Rectal smooth muscle tissue (tissue), 1 donor: ENCODE measurements around the gene CPXM1.

ENCODE experiments used
- H3K27ac ChIP-seq: one replicate; pipeline ENCODE4 v1.7.0; 2013; ENCODE audit warnings: low read depth, low read length, inconsistent platforms
- H3K27me3 ChIP-seq: one replicate; pipeline ENCODE4 v1.7.0; 2013; ENCODE audit warnings: low read length; ENCODE audit not compliant: control insufficient read depth, insufficient read depth
- H3K36me3 ChIP-seq: one replicate; pipeline ENCODE4 v1.7.0; 2013; ENCODE audit warnings: low read length; ENCODE audit not compliant: control insufficient read depth, insufficient read depth
- H3K4me1 ChIP-seq: one replicate; pipeline ENCODE4 v1.7.0; 2013; ENCODE audit warnings: low read length; ENCODE audit not compliant: control insufficient read depth, insufficient read depth
- H3K4me3 ChIP-seq: one replicate; pipeline ENCODE4 v1.7.0; 2013; ENCODE audit warnings: low read length
- H3K9ac ChIP-seq: one replicate; pipeline ENCODE4 v1.7.0; 2013; ENCODE audit warnings: low read length

CPXM1 gene

GRCh38 chr20:2754424-2754823 is 46.0 kb downstream of the CPXM1 start:
- H3K27ac ChIP-seq: no peak overlapping the region

DNA sequence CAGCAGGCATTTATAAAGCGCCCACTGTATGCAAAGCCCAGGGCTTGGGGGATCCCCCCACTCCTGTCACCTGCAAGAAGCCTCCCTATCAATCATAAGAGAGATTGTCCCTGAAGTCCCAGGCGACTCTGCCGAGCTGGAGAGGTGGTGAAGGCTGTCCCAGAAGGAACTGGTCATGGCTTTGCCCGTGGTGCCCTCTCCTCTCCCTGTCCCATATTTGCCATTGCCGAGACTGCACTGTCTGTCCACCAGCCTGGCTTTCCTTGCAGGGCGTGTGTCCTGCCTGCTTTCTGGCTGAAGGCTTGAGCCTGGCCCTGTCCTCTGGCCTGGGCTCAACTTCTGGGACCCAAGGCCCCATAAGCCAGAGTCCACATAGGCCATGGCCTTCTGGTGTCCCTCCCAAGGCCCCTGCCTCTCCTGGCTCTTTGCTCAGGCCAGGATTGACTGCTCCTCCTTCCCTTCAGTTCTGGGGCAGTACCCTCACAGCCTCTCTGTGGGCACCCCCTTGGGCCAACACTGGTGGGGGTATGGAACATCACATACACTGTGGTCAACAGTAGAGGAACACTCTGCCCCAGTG is 46.9 kb downstream of the CPXM1 start:
- no peak overlapping the region for H3K9ac ChIP-seq

More at GRCh38 chr20:2754424-2754823, 46.0 kb downstream of the CPXM1 start:
- Histone ChIP-seq H3K4me3 (no peak overlapping the region), H3K36me3 (no peaks in the 10 kb centered on the region), H3K4me1 (peaks cover 4% of the 10 kb centered on the region), H3K27me3 (peaks cover 11% of the 10 kb centered on the region), H3K9ac (no peak overlapping the region)

DNA sequence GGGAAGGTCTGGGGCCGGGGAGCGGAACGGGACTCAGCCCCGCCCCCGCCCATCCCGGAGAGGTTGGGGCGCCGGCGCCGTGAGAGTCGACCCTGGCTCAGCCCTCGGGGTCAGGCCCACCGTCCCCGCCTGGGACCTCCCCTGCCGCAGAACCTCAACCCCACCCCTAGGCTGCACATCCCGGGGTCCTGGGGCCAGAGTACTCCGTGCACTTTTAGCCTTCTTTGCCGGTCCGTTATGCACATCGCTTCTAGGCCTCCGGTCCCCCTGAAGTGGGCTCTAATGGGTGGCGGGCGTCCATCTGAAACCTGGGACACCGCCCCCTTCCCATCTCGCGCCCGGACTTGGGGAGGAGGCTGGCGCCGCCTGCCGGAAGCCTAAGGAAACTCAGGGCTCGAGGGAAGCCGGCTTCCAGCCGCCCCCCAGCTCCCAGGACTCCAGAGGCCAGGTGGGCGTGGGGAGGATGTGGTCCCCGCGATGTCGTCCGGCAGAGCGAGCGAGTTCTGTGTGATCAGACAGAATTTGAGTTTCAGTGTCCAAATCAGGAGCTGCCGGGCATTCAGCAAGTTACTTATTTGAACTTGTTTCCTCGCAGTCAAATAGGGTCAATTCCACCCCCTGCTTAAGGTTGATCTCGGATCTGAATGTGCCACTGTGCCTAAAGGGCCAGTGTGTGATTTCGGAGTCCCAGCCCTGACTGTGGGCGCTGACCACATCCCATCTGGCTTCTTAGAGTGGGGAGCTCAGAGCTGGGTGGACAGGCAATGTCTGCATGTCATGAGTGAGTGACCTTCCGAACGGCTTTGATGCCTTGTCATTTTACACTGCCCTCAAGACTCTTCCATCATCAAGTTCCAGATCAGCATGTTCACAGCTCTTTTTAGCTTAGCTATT is 47.6 kb downstream of the CPXM1 start:
- H3K27me3 ChIP-seq: peaks cover 18% of the 10 kb centered on the region
- H3K9ac ChIP-seq: no peak overlapping the region
- H3K27ac ChIP-seq: no peak overlapping the region
- H3K4me3 ChIP-seq: peak overlapping the region; percentile 58
- H3K36me3 ChIP-seq: no peaks in the 10 kb centered on the region
- H3K4me1 ChIP-seq: peaks cover 4% of the 10 kb centered on the region

More for the DNA sequence above, 46.9 kb downstream of the CPXM1 start:
- H3K27ac ChIP-seq: no peak overlapping the region
- H3K4me3 ChIP-seq: no peak overlapping the region
- no peaks in the 10 kb centered on the region for H3K36me3 ChIP-seq
- H3K27me3 ChIP-seq: peaks cover 14% of the 10 kb centered on the region
- H3K4me1 ChIP-seq: peaks cover 4% of the 10 kb centered on the region

DNA sequence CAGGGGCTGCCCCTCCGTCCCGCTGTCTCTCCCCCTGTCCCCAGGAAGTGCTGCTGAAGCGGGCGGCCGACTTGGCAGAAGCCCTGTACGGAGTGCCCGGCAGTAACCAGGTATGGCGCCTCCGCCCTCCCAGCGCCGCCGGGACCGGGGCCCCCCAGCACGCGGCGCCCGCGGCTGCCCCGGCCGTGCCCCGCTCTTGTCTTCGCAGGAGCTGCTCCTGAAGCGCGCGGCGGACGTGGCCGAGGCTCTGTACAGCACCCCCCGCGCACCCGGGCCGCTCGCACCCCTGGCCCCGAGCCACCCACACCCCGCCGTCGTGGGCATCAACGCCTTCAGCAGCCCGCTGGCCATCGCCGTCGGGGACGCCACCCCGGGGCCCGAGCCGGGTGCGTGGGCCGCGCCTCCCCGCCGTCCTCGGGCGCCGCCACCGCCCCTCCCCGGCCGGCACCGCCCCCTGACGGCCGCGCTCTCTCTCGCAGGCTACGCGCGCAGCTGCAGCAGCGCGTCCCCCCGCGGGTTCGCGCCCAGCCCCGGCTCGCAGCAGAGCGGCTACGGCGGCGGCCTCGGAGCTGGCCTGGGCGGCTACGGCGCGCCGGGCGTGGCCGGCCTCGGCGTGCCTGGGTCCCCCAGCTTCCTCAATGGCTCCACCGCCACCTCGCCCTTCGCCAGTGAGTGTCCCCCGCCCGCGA is 48.4 kb downstream of the CPXM1 start:
- no peaks in the 10 kb centered on the region for H3K36me3 ChIP-seq
- no peak overlapping the region for H3K9ac ChIP-seq
- H3K27ac ChIP-seq: no peak overlapping the region
- H3K27me3 ChIP-seq: peaks cover 18% of the 10 kb centered on the region
- H3K4me1 ChIP-seq: peaks cover 4% of the 10 kb centered on the region
- H3K4me3 ChIP-seq: peak overlapping the region; percentile 58

GRCh38 chr20:2751347-2751877 is 49.0 kb downstream of the CPXM1 start:
- H3K27me3 ChIP-seq: peaks cover 18% of the 10 kb centered on the region
- peak overlapping the region; percentile 58 for H3K4me3 ChIP-seq
- H3K36me3 ChIP-seq: no peaks in the 10 kb centered on the region
- no peak overlapping the region for H3K27ac ChIP-seq
- H3K4me1 ChIP-seq: peaks cover 4% of the 10 kb centered on the region
- H3K9ac ChIP-seq: no peak overlapping the region

GRCh38 chr20:2750491-2751251 is 49.8 kb downstream of the CPXM1 start:
- Histone ChIP-seq H3K27me3 (peaks cover 18% of the 10 kb centered on the region), H3K27ac (no peak overlapping the region), H3K4me1 (peaks cover 4% of the 10 kb centered on the region), H3K9ac (no peak overlapping the region), H3K36me3 (no peaks in the 10 kb centered on the region), H3K4me3 (peak overlapping the region; percentile 58)

DNA sequence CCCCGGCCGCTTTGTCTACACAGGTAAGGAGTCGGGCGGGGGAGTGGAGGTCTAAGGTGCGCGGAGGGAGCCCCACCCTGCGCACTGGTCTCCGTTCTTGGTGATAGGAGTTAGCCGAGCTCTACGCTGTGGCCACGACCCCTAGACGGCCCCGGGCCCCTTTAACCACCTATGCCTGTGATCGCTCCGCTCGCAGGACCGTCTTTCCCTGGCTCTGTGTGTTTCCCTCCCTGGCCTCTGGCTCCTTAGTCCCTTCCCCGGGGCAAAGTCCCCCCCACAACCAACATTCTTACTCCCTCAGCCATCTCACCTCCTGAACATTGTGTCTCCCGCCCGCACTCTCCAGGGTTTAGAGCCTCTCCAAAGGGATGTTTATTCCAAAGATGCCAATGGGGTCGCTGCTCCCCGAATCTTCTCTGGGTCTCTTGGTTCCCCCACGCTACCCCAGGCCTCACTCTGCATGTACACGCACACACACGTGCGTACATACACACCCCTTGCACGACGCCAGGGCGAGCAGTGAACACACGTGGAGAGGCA is 50.4 kb downstream of the CPXM1 start:
- H3K36me3 ChIP-seq: no peaks in the 10 kb centered on the region
- H3K9ac ChIP-seq: no peak overlapping the region
- H3K27ac ChIP-seq: no peak overlapping the region
- no peak overlapping the region for H3K4me3 ChIP-seq
- peaks cover 4% of the 10 kb centered on the region for H3K4me1 ChIP-seq
- peaks cover 18% of the 10 kb centered on the region for H3K27me3 ChIP-seq

DNA sequence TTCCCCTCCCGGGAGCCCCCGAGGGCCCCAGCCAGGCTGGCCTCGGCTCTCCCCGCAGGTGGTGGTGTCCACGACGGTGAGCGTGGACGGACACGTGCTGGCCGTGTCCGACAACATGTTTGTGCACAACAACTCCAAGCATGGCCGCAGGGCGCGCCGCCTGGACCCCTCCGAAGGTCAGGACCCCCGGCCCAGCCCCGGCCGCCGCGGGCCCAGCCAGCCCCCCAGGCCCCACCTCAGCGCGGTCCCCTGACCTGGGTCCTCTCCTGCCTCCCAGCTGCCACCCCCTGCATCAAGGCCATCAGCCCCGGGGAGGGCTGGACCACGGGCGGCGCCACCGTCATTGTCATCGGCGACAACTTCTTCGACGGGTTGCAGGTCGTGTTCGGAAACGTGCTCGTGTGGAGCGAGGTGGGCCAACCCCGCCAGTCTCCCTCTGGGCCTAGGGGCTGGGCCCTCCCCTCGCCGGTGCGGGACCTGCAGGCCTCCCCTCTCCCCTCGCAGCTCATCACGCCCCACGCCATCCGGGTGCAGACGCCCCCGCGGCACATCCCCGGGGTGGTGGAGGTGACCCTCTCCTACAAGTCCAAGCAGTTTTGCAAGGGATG is 51.0 kb downstream of the CPXM1 start:
- no peaks in the 10 kb centered on the region for H3K36me3 ChIP-seq
- no peak overlapping the region for H3K9ac ChIP-seq
- no peak overlapping the region for H3K27ac ChIP-seq
- no peak overlapping the region for H3K4me3 ChIP-seq
- H3K27me3 ChIP-seq: peaks cover 15% of the 10 kb centered on the region
- H3K4me1 ChIP-seq: peaks cover 4% of the 10 kb centered on the region

DNA sequence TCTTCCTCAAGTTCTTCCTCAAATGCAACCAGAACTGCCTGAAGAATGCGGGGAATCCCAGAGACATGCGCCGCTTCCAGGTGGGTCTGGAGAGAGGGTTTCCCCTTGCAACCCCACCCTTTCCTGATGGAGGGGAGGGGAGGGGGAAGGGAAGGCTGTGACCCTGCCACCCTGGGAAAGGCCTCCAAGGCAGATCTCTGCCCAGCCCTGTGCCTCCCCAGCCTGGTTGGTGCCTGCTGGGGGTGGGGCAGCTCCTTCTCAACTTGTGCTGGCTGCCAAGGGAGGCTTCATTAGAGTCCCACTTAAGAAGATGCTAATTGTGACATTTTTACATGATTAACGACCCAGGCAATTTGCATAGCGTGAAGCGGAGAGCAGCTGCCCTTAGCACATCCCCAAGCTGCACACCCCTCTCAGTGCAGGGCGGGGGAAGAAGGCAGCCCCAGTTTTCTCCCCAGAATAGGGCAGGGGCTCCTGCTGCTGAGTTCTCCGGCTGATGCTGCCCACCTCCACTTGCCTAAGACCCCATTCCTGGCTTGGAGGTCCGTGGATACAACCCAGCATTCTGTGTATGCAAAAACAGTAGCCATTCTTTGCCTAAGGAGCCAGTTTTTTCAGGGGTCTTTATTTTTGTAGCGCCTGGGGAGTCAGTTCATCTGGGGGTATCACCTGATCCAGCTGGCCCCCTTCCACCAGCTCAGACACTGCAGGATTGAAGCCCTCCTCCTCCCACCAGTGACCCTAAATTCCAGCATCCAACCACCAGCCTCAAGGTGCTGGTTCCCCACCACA is 51.7 kb downstream of the CPXM1 start:
- H3K9ac ChIP-seq: no peak overlapping the region
- peaks cover 4% of the 10 kb centered on the region for H3K4me1 ChIP-seq
- no peak overlapping the region for H3K4me3 ChIP-seq
- H3K27me3 ChIP-seq: peaks cover 13% of the 10 kb centered on the region
- no peaks in the 10 kb centered on the region for H3K36me3 ChIP-seq
- H3K27ac ChIP-seq: no peak overlapping the region

- peaks cover 4% of the 10 kb centered on the region for H3K4me1 ChIP-seq
- no peak overlapping the region for H3K27ac ChIP-seq
- no peaks in the 10 kb centered on the region for H3K36me3 ChIP-seq
- no peak overlapping the region for H3K4me3 ChIP-seq
- no peak overlapping the region for H3K9ac ChIP-seq
- peaks cover 10% of the 10 kb centered on the region for H3K27me3 ChIP-seq
Observed at GRCh38 chr20:2747676-2748235, 52.7 kb downstream of the CPXM1 start.
